Caco-2 (cell line): ENCODE results near the gene GNG14. TPM values are rescaled to one million over a fixed set of nuclear protein-coding genes. Genes with fewer than 3 reads are reported as not detected.
A peak's percentile ranks its signal among the peaks of the same experiment; 100 is the strongest.

ENCODE experiments used
- BruUV-seq: library from RNA; stranded (reverse); fragments of 400-500 nt; replicated peaks from 2 replicates; lab custom pipeline; 2021; lab: Mats Ljungman, UMichigan
- CTCF ChIA-PET: fragments of 300-600 bp; sonication (Branson Sonifier 250); formaldehyde crosslinking; loops from one replicate; lab custom pipeline; 2022; ENCODE audit warnings: antibody characterized with exemption; lab: Charles Lee
- POLR2A ChIA-PET: fragments of 300-600 bp; sonication (Branson Sonifier 250); formaldehyde crosslinking; loops from one replicate; lab custom pipeline; 2022; ENCODE audit warnings: antibody characterized with exemption; lab: Charles Lee
- DNase-seq, 2 experiments: peaks; one replicate each; pipeline versions ENCODE4 v3.0.0 to v3.0.0-alpha.2; 2020 to 2022
- H3K27me3 ChIP-seq: replicated peaks from 2 replicates; pipeline ENCODE4 v1.6.0; 2011; ENCODE audit warnings: low read length; ENCODE audit not compliant: control insufficient read depth, insufficient read depth
- H3K36me3 ChIP-seq: 2 replicates; pipeline ENCODE4 v1.5.1; 2011; ENCODE audit warnings: low read length; ENCODE audit not compliant: control insufficient read depth, insufficient read depth
- H3K4me1 ChIP-seq: fragments of 250-450 bp; sonication (Bioruptor Pico); 2 replicates; pipeline ENCODE4 v1.5.1; 2020; ENCODE audit warnings: mild to moderate bottlenecking
- H3K4me3 ChIP-seq: 2 replicates; pipeline ENCODE4 v1.5.1; 2011; ENCODE audit warnings: low read depth, mild to moderate bottlenecking, control low read depth, low read length
- H3K9me3 ChIP-seq: fragments of 250-450 bp; sonication (Bioruptor Pico); 2 replicates; pipeline ENCODE4 v1.5.1; 2020; ENCODE audit warnings: mild to moderate bottlenecking, moderate library complexity
- H3K27ac Mint-ChIP-seq: one replicate; pipeline ENCODE4 v1.8.0; 2022; ENCODE audit warnings: mixed read lengths; ENCODE audit not compliant: unreplicated experiment
- H3K27me3 Mint-ChIP-seq: one replicate; pipeline ENCODE4 v1.8.0; 2022; ENCODE audit warnings: mixed read lengths; ENCODE audit not compliant: insufficient read depth, unreplicated experiment
- H3K36me3 Mint-ChIP-seq: one replicate; pipeline ENCODE4 v1.8.0; 2022; ENCODE audit warnings: mild to moderate bottlenecking, mixed read lengths; ENCODE audit not compliant: insufficient read depth, unreplicated experiment
- H3K4me1 Mint-ChIP-seq: one replicate; pipeline ENCODE4 v1.8.0; 2022; ENCODE audit warnings: low read depth, mixed read lengths; ENCODE audit not compliant: unreplicated experiment
- H3K4me3 Mint-ChIP-seq: one replicate; pipeline ENCODE4 v1.8.0; 2022; ENCODE audit warnings: mild to moderate bottlenecking, moderate library complexity, mixed read lengths; ENCODE audit not compliant: unreplicated experiment
- H3K9me3 Mint-ChIP-seq: one replicate; pipeline ENCODE4 v1.8.0; 2022; ENCODE audit warnings: mixed read lengths; ENCODE audit not compliant: unreplicated experiment
- intact Hi-C: fragments of 100-400 bp; cut with micrococcal nuclease; formaldehyde crosslinking; loops from one replicate; pipeline ENCODE4 v1.10.0; 2022; ENCODE audit not compliant: unreplicated experiment
- total RNA-seq: library from RNA; stranded (reverse); gene quantifications from 2 replicates; pipeline ENCODE4 v1.2.3, GENCODE V29; 2022
- TF ChIP-seq, protein P1 (sequence below), 2 experiments: fragments of 200-600 bp in 1 of 2; IDR thresholded peaks; 1 replicate in 1 of 2; 2 replicates in 1 of 2; pipeline versions ENCODE4 v1.5.1 to v1.8.0; 2011 to 2022; ENCODE audit warnings: antibody characterized with exemption in 1 of 2, control low read depth in 1 of 2, inconsistent platforms in 1 of 2, low read depth in 1 of 2, low read length in 1 of 2, mild to moderate bottlenecking in 1 of 2, moderate library complexity in 1 of 2; ENCODE audit not compliant: insufficient read depth in 1 of 2, severe bottlenecking in 1 of 2, unreplicated experiment in 1 of 2

The GNG14 gene
- total RNA-seq, 1 experiment from 2014 or later: not detected

DNA sequence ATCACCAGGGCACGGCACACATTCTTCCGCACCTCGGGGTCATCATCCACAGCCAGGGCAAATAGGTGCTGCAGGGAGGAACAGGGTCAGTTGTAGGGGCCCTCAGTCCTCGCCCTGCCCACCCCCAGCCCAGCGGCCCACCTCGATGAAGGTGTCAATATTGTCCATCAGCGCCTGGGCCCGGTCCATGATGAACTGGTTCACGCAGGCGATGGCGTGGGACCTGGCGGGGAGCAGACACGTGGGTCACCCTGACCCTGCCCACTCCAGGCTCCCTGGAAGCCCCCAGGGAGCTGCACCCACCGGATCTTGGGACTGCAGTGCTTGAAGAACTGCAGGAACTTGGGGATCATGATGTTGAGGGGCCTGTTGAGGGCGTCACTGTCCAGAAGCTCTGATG is 27.3 kb downstream of the GNG14 start:
- H3K36me3 Mint-ChIP-seq: peaks cover 72% of the 10 kb centered on the region
- no peaks in the 10 kb centered on the region for H3K4me1 Mint-ChIP-seq
- CTCF ChIA-PET: no interaction called here
- POLR2A ChIA-PET: no interaction called here
- BruUV-seq: no TSS peak
- intact Hi-C loops: no loop called here
- no peaks in the 10 kb centered on the region for H3K27me3 Mint-ChIP-seq
- H3K36me3 ChIP-seq: peaks cover 10% of the 10 kb centered on the region
- TF ChIP-seq, protein P1, sequence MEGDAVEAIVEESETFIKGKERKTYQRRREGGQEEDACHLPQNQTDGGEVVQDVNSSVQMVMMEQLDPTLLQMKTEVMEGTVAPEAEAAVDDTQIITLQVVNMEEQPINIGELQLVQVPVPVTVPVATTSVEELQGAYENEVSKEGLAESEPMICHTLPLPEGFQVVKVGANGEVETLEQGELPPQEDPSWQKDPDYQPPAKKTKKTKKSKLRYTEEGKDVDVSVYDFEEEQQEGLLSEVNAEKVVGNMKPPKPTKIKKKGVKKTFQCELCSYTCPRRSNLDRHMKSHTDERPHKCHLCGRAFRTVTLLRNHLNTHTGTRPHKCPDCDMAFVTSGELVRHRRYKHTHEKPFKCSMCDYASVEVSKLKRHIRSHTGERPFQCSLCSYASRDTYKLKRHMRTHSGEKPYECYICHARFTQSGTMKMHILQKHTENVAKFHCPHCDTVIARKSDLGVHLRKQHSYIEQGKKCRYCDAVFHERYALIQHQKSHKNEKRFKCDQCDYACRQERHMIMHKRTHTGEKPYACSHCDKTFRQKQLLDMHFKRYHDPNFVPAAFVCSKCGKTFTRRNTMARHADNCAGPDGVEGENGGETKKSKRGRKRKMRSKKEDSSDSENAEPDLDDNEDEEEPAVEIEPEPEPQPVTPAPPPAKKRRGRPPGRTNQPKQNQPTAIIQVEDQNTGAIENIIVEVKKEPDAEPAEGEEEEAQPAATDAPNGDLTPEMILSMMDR (IDR thresholded peaks at IDR 0.05; ENCODE audit: insufficient read depth in 1 of 2, low read depth in 1 of 2, low read length in 1 of 2, severe bottlenecking in 1 of 2, unreplicated experiment in 1 of 2): no peak
- no peaks in the 10 kb centered on the region for H3K9me3 ChIP-seq
- H3K4me3 Mint-ChIP-seq: no peak overlapping the region
- DNase-seq: no peak
- H3K9me3 Mint-ChIP-seq: no peaks in the 10 kb centered on the region
- no peak overlapping the region for H3K4me3 ChIP-seq
- no peaks in the 10 kb centered on the region for H3K4me1 ChIP-seq
- H3K27ac Mint-ChIP-seq: no peak overlapping the region
- no peaks in the 10 kb centered on the region for H3K27me3 ChIP-seq

DNA sequence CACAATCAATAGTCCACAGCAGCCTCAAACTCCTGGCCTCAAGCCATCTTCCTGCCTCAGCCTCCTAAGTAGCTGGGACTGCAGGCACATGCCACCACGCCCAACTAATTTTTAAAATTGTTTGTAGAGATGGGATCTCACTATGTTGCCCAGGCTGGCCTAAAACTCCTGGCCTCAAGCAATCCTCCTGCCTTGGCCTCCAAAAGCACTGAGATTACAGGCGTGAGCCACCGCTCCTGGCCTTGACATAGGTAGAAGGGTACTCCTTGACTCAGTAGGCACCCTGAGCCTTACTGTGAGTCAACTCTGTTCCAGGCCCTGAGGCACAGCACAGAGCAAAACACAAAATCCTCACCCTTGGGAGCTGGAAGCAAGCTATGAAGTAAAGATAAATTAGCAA is 28.1 kb downstream of the GNG14 start:
- H3K9me3 Mint-ChIP-seq: no peaks in the 10 kb centered on the region
- Histone ChIP-seq H3K4me1 (0 out of 2 replicates have a peak, but pooled peaks cover 3% of the 10 kb centered on the region), H3K4me3 (no peak overlapping the region), H3K36me3 (peaks cover 7% of the 10 kb centered on the region), H3K27me3 (no peaks in the 10 kb centered on the region), H3K9me3 (no peaks in the 10 kb centered on the region)
- BruUV-seq: no TSS peak
- no peak overlapping the region for H3K27ac Mint-ChIP-seq
- H3K4me3 Mint-ChIP-seq: no peak overlapping the region
- no peaks in the 10 kb centered on the region for H3K4me1 Mint-ChIP-seq
- TF ChIP-seq, protein P1 (IDR thresholded peaks at IDR 0.05; ENCODE audit: insufficient read depth in 1 of 2, low read depth in 1 of 2, low read length in 1 of 2, severe bottlenecking in 1 of 2, unreplicated experiment in 1 of 2): no peak
- CTCF ChIA-PET: no interaction called here
- H3K27me3 Mint-ChIP-seq: no peaks in the 10 kb centered on the region
- POLR2A ChIA-PET: no interaction called here
- DNase-seq: no peak
- peaks cover 71% of the 10 kb centered on the region for H3K36me3 Mint-ChIP-seq
- intact Hi-C loops: loop anchor here (2.0 kb wide), 1 partner anchor 81 kb away; no protein-coding TSS in a partner anchor

GRCh38 chr19:12720296-12720695 is 32.5 kb downstream of the GNG14 start:
- H3K36me3 Mint-ChIP-seq: peaks cover 73% of the 10 kb centered on the region
- ChIA-PET CTCF (no interaction called here), POLR2A (no interaction called here)
- H3K9me3 Mint-ChIP-seq: no peaks in the 10 kb centered on the region
- H3K27me3 Mint-ChIP-seq: no peaks in the 10 kb centered on the region
- Histone ChIP-seq H3K4me1 (0 out of 2 replicates have a peak, but pooled peaks cover 8% of the 10 kb centered on the region), H3K27me3 (no peaks in the 10 kb centered on the region), H3K4me3 (no peak overlapping the region), H3K9me3 (no peaks in the 10 kb centered on the region), H3K36me3 (peaks cover 4% of the 10 kb centered on the region)
- BruUV-seq: no TSS peak
- peak overlapping the region; percentile 68 for H3K27ac Mint-ChIP-seq
- TF ChIP-seq, protein P1 (IDR thresholded peaks at IDR 0.05; ENCODE audit: insufficient read depth in 1 of 2, low read depth in 1 of 2, low read length in 1 of 2, severe bottlenecking in 1 of 2, unreplicated experiment in 1 of 2): no peak
- intact Hi-C loops: loop anchor here (5.0 kb wide), 1 partner anchor 57 kb away; the partner anchor contains the start of gene HOOK2
- peaks cover 14% of the 10 kb centered on the region for H3K4me1 Mint-ChIP-seq
- H3K4me3 Mint-ChIP-seq: peak overlapping the region; percentile 23
- DNase-seq: no peak
